Thyroid gland (tissue), 4 donors: Measurements from ENCODE around the gene NAP1L4. TPM values are rescaled to one million over a fixed set of nuclear protein-coding genes. Genes with fewer than 3 reads are reported as not detected.
"Not testable (repeated sequence)": the region's sequence is repeated elsewhere in the genome, so short reads cannot be mapped to it uniquely, and the experiment has no call there.

ENCODE experiments used
- DNase-seq, 2 donors: peaks; one replicate each; pipeline ENCODE4 v3.0.0-alpha.2; 2019
- H3K27ac ChIP-seq, 3 donors: fragments of 200-600 bp; sonication (generic); 1 replicate in 2 of 3; 2 replicates in 1 of 3; pipeline ENCODE4 v1.5.1; 2016 to 2019; ENCODE audit warnings: mild to moderate bottlenecking in 1 of 3, moderate library complexity in 1 of 3
- H3K27me3 ChIP-seq: fragments of 200-600 bp; sonication (generic); one replicate; pipeline ENCODE4 v1.5.1; 2019
- H3K36me3 ChIP-seq, 2 donors: fragments of 200-600 bp; sonication (generic); one replicate each; pipeline ENCODE4 v1.5.1; 2016 to 2019
- H3K4me1 ChIP-seq, 2 donors: fragments of 200-600 bp; sonication (generic); one replicate each; pipeline ENCODE4 v1.5.1; 2017 to 2019
- H3K4me3 ChIP-seq, 3 donors: fragments of 200-600 bp; sonication (generic); replicated peaks in 1 of 3; 1 replicate in 2 of 3; 2 replicates in 1 of 3; pipeline ENCODE4 v1.5.1; 2016; ENCODE audit warnings: mild to moderate bottlenecking in 1 of 3
- H3K9me3 ChIP-seq: fragments of 200-600 bp; sonication (generic); one replicate; pipeline ENCODE4 v1.5.1; 2017
- CTCF ChIP-seq, 6 experiments: fragments of 200-600 bp in 3 of 6; fragments of 450-650 bp in 3 of 6; sonication (generic) in 3 of 6; IDR thresholded peaks; one replicate each; pipeline ENCODE4 v1.5.1; 2016 to 2019; ENCODE audit warnings: antibody characterized with exemption in 6 of 6, mild to moderate bottlenecking in 2 of 6, inconsistent platforms in 1 of 6, moderate library complexity in 1 of 6
- POLR2A ChIP-seq, 2 donors: fragments of 450-650 bp; IDR thresholded peaks; one replicate each; pipeline ENCODE4 v1.6.1; 2017; ENCODE audit warnings: antibody characterized with exemption in 2 of 2, mild to moderate bottlenecking in 2 of 2, moderate library complexity in 1 of 2
- WGBS, 2 donors: methylation state at CpG; one replicate each; pipeline ENCODE4 v1.1.5; 2017; 5-methylcytosine and 5-hydroxymethylcytosine counted together
- intact Hi-C: fragments of 100-400 bp; cut with DNase I; formaldehyde crosslinking; loops from one replicate; pipeline ENCODE4 v1.15.1; 2023
- total RNA-seq, 4 donors: library from RNA; depleted of rRNA; stranded (reverse); fragments of >200 nt; gene quantifications; one replicate each; pipeline ENCODE4 v1.2.3, GENCODE V29; 2016

Gene NAP1L4
- total RNA-seq, 4 donors from 2014 or later, result 104 to 117 (median 108) TPM

DNA sequence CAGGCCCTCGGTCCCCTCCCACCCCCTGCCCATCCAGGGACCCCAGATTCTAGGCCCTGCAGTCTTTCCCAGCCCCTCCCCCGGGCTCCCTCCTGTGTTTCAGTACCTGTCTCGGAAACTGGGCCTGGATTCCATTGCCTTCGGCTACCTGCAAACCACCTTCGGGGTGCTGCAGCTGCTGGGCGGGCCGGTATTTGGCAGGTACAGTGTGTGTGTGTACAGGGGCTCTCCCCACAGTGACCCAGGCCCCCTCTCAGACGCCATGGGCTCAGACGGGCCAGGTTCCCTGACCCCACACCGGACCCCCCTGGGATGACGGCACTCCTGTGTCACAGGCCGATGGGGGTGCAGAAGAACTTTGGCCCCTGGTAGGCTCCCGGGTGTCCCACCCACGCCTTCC is 84.0 kb downstream of the NAP1L4 start:
- intact Hi-C loops, result no loop called here
- DNase-seq, result no peak

DNA sequence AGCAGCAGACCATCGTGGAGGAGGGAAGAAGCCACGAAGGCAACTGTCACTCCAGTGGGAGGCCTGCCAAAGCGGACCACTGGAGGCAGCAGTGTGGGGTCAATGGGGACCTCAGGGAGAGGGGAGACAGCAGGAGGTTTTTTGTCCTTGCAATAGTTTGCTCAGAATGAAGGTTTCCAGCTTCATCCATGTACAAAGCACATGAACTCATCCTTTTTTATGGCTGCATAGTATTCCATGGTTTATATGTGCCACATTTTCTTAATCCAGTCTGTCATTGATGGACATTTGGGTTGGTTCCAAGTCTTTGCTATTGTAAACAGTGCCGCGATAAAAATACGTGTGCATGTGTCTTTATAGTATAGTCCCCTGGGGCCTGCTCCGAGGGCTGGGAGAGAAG is 86.8 kb downstream of the NAP1L4 start:
- WGBS, 2 donors, result 93 to 95% methylated on average over 7 of the region's 7 CpGs

More for the DNA sequence above, 84.0 kb downstream of the NAP1L4 start:
- no peak overlapping the region for H3K27ac ChIP-seq
- peaks cover 21 to 39% of the 10 kb centered on the region in 2 donors for H3K4me1 ChIP-seq
- H3K36me3 ChIP-seq, result no peaks in the 10 kb centered on the region
- no peaks in the 10 kb centered on the region for H3K9me3 ChIP-seq
- H3K27me3 ChIP-seq, result no peaks in the 10 kb centered on the region
- WGBS, 2 donors, result 96 to 100% methylated on average over 9 of the region's 14 CpGs
- no peak for TF ChIP-seq POLR2A (IDR thresholded peaks at IDR 0.05)
- no peak for TF ChIP-seq CTCF (IDR thresholded peaks at IDR 0.05)
- no peak overlapping the region for H3K4me3 ChIP-seq

GRCh38 chr11:2904153-2905052 is 87.7 kb downstream of the NAP1L4 start:
- no peak overlapping the region for H3K27ac ChIP-seq
- DNase-seq, result peak; percentile 46 to 61
- H3K4me1 ChIP-seq, result peaks cover 14 to 28% of the 10 kb centered on the region in 2 donors
- no peak for TF ChIP-seq POLR2A (IDR thresholded peaks at IDR 0.05)
- TF ChIP-seq CTCF (IDR thresholded peaks at IDR 0.05), result no peak
- H3K36me3 ChIP-seq, result no peaks in the 10 kb centered on the region
- H3K27me3 ChIP-seq, result no peaks in the 10 kb centered on the region
- 72 to 79% methylated on average over 18 to 20 of the region's 21 CpGs for WGBS, 2 donors
- no peak overlapping the region for H3K4me3 ChIP-seq
- H3K9me3 ChIP-seq, result no peaks in the 10 kb centered on the region
- intact Hi-C loops, result no loop called here

More for the DNA sequence above, 86.8 kb downstream of the NAP1L4 start:
- H3K36me3 ChIP-seq, H3K27ac ChIP-seq, DNase-seq, H3K9me3 ChIP-seq, H3K27me3 ChIP-seq, H3K4me3 ChIP-seq, intact Hi-C loops: not testable (repeated sequence)
- peaks cover 14 to 27% of the 10 kb centered on the region in 2 donors for H3K4me1 ChIP-seq

DNA sequence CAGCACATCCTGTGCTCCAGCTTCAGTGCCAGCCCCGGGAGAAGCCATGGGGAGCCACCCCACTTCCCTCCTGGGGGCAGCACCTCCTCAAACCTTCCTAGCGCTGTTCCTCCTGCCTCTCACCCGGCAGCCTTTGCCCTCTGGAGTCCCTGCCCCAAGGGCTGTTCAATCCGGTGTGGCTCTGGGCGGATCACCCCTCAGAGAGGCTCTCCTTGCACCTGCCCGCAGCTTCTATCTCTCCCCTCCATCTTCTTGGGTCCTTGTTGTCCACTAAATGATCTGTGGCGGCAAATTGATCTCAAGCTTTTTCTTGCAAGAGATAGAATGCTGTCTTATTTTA is 88.5 kb downstream of the NAP1L4 start:
- whole genome bisulfite sequencing, 2 donors, result 72 to 85% methylated on average over 6 to 7 of the region's 7 CpGs
- no peak overlapping the region for H3K4me3 ChIP-seq
- no peaks in the 10 kb centered on the region for H3K36me3 ChIP-seq
- H3K4me1 ChIP-seq, result peaks cover 14 to 30% of the 10 kb centered on the region in 2 donors
- DNase-seq, result no peak
- no peak for TF ChIP-seq CTCF (IDR thresholded peaks at IDR 0.05)
- no peak for TF ChIP-seq POLR2A (IDR thresholded peaks at IDR 0.05)
- H3K27ac ChIP-seq, result no peak overlapping the region
- H3K9me3 ChIP-seq, result no peaks in the 10 kb centered on the region
- H3K27me3 ChIP-seq, result no peaks in the 10 kb centered on the region
- intact Hi-C loops, result no loop called here

DNA sequence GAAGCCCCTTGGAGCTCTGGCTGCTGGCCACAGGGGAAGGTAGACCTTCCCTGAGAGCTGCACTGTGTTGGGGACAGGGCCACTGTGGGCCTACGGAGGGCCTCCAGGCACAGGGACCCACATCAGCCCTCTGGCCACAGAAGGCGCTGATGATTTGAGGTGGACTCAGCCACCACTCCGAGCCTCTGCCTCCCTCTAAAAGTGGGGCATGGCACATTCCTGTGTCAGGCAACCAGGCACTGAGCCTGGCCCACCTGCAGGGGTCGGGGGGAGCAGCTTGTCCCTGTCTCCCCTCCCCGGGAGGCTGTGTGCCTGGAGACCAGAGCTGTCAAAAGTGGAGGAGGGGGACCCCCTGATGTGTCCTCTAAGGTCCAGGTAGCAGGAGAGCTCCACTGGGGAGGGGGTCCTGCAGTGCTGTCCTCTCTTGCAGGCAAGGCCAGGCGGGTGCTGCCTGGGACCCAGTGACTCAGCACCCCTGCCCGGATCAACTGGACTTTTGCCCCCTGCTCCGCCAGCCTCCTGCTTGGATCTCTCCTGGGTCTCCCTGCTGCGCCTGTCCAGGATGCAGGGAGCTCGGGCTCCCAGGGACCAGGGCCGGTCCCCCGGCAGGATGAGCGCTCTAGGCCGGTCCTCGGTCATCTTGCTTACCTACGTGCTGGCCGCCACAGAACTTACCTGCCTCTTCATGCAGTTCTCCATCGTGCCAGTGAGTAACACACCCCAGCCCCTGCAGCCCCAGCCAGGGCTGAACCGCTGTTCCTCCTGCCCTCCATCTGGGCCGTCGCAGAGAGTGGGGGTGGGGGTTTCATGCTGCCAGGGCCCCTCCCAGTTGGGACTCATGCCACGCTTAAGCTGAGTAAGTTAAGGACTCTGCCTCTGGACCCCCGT is 89.1 kb downstream of the NAP1L4 start:
- TF ChIP-seq POLR2A (IDR thresholded peaks at IDR 0.05), result no peak
- TF ChIP-seq CTCF (IDR thresholded peaks at IDR 0.05), result no peak
- Histone ChIP-seq H3K4me3 (peak overlapping the region in 1 of 3 donors; percentile 45), H3K27ac (peak overlapping the region in 2 of 3 donors; percentile 57 to 77), H3K4me1 (peaks cover 14 to 36% of the 10 kb centered on the region in 2 donors), H3K9me3 (no peaks in the 10 kb centered on the region), H3K27me3 (no peaks in the 10 kb centered on the region), H3K36me3 (no peaks in the 10 kb centered on the region)
- intact Hi-C loops, result no loop called here
- WGBS, 2 donors, result 77 to 86% methylated on average over 16 to 19 of the region's 23 CpGs
- DNase-seq, result no peak
